ENCODE results near the gene NPSR1.

GRCh38 chr7:34718867-34719266 is 60.8 kb downstream of the NPSR1 start:
- no peak for TF ChIP-seq CTCF (IDR thresholded peaks at IDR 0.05)
- no peak for TF ChIP-seq POLR2A (IDR thresholded peaks at IDR 0.05)
- TF ChIP-seq POLR2AphosphoS5 (IDR thresholded peaks at IDR 0.05): no peak
- no peak for TF ChIP-seq EP300 (IDR thresholded peaks at IDR 0.05; ENCODE audit: low read depth)
